Naive thymus-derived CD4-positive, alpha-beta T cell (primary cell): ENCODE data around the gene DAAM2. TPM values are rescaled to one million over a fixed set of nuclear protein-coding genes. Genes with fewer than 3 reads are reported as not detected.

Experiments
- ATAC-seq: fragments of 150-1000 bp; cut with Tn5 transposase; 2 replicates; pipeline ENCODE4 v1.10.0; 2021; ENCODE audit warnings: mild to moderate bottlenecking, moderate library complexity
- CTCF ChIA-PET: fragments of 350-600 bp; sonication (Branson Sonifier 250); formaldehyde crosslinking; loops from one replicate; lab custom pipeline; 2021; ENCODE audit warnings: antibody characterized with exemption; lab: Charles Lee
- POLR2A ChIA-PET: fragments of 350-600 bp; sonication (Branson Sonifier 250); formaldehyde crosslinking; loops from one replicate; lab custom pipeline; 2021; ENCODE audit warnings: antibody characterized with exemption, inconsistent platforms; lab: Charles Lee
- DNase-seq, 9 donors: peaks; one replicate each; pipeline versions ENCODE4 v3.0.0 to v3.0.0-alpha.2; 2020 to 2022; ENCODE audit warnings: mixed read lengths in 1 of 9
- H3K27ac ChIP-seq: one replicate; pipeline ENCODE4 v1.7.0; 2013; ENCODE audit warnings: mild to moderate bottlenecking, low read depth, low read length, moderate library complexity
- H3K27me3 ChIP-seq, 2 donors: one replicate each; pipeline ENCODE4 v1.7.0; 2013; ENCODE audit warnings: low read length in 2 of 2, mild to moderate bottlenecking in 2 of 2, moderate library complexity in 2 of 2; ENCODE audit not compliant: control insufficient read depth in 2 of 2, insufficient read depth in 2 of 2
- H3K36me3 ChIP-seq, 3 experiments: 1 replicate in 2 of 3; 2 replicates in 1 of 3; pipeline ENCODE4 v1.7.0; 2013; ENCODE audit warnings: low read length in 3 of 3, mild to moderate bottlenecking in 3 of 3, moderate library complexity in 1 of 3; ENCODE audit not compliant: insufficient read depth in 3 of 3, control insufficient read depth in 2 of 3
- H3K4me1 ChIP-seq, 2 donors: one replicate each; pipeline ENCODE4 v1.7.0; 2013; ENCODE audit warnings: low read length in 2 of 2, mild to moderate bottlenecking in 2 of 2, moderate library complexity in 1 of 2; ENCODE audit not compliant: control insufficient read depth in 2 of 2, insufficient read depth in 2 of 2
- H3K4me3 ChIP-seq: 2 replicates; pipeline ENCODE4 v1.7.0; 2013; ENCODE audit warnings: mild to moderate bottlenecking, low read length
- H3K9me3 ChIP-seq, 3 experiments: 1 replicate in 2 of 3; 2 replicates in 1 of 3; pipeline ENCODE4 v1.7.0; 2013; ENCODE audit warnings: low read length in 3 of 3; ENCODE audit not compliant: control insufficient read depth in 2 of 3
- H3K27ac Mint-ChIP-seq, 9 donors: one replicate each; pipeline ENCODE4 v1.8.0; 2020 to 2022; ENCODE audit warnings: mixed read lengths in 9 of 9, mild to moderate bottlenecking in 8 of 9, moderate library complexity in 5 of 9, inconsistent platforms in 2 of 9
- H3K27me3 Mint-ChIP-seq, 5 donors: one replicate each; pipeline ENCODE4 v1.8.0; 2021 to 2022; ENCODE audit warnings: mixed read lengths in 5 of 5, mild to moderate bottlenecking in 1 of 5
- H3K36me3 Mint-ChIP-seq, 5 donors: one replicate each; pipeline ENCODE4 v1.8.0; 2020 to 2022; ENCODE audit warnings: mixed read lengths in 5 of 5, mild to moderate bottlenecking in 3 of 5, inconsistent platforms in 1 of 5
- H3K4me1 Mint-ChIP-seq, 7 donors: one replicate each; pipeline ENCODE4 v1.8.0; 2020 to 2022; ENCODE audit warnings: mixed read lengths in 7 of 7, mild to moderate bottlenecking in 3 of 7, inconsistent platforms in 1 of 7
- H3K4me3 Mint-ChIP-seq, 10 donors: one replicate each; pipeline ENCODE4 v1.8.0; 2020 to 2022; ENCODE audit warnings: mild to moderate bottlenecking in 10 of 10, mixed read lengths in 10 of 10, moderate library complexity in 6 of 10, inconsistent platforms in 2 of 10
- H3K9me3 Mint-ChIP-seq, 11 donors: one replicate each; pipeline ENCODE4 v1.8.0; 2020 to 2022; ENCODE audit warnings: mixed read lengths in 11 of 11, mild to moderate bottlenecking in 4 of 11, inconsistent platforms in 1 of 11, moderate library complexity in 1 of 11
- intact Hi-C, 2 donors: fragments of 100-400 bp; cut with micrococcal nuclease; formaldehyde crosslinking; loops; one replicate each; pipeline ENCODE4 v1.15.1; 2023
- polyA plus RNA-seq, 2 donors: library from polyadenylated mRNA; unstranded; fragments of 300-500 nt; fragmentation: Illumina TruSeq; gene quantifications; one replicate each; pipeline ENCODE4 v1.2.3, GENCODE V29; 2021
- total RNA-seq, 6 experiments: library from RNA in 5 of 6; stranded (reverse) in 5 of 6; gene quantifications; 1 replicate in 5 of 6; 2 replicates in 1 of 6; pipeline ENCODE4 v1.2.3 and lab custom pipeline; 2021 to 2026

DAAM2 gene
- total and polyA plus RNA-seq, 7 experiments from 2014 or later: not detected

- H3K4me3 Mint-ChIP-seq: no peak overlapping the region
These were observed 73.1 kb downstream of the DAAM2 start for GRCh38 chr6:39865011-39865888.

GRCh38 chr6:39867592-39867991 is 75.4 kb downstream of the DAAM2 start:
- H3K4me3 Mint-ChIP-seq: no peak overlapping the region
- CTCF ChIA-PET: no interaction called here
- no peak for DNase-seq
- no peaks in the 10 kb centered on the region for H3K36me3 ChIP-seq
- H3K27me3 ChIP-seq: no peaks in the 10 kb centered on the region
- POLR2A ChIA-PET: no interaction called here
- H3K9me3 Mint-ChIP-seq: no peaks in the 10 kb centered on the region
- intact Hi-C loops: loop anchor here (5.0 to 10.0 kb wide), 3 partner anchors 440 to 1047 kb away; no protein-coding TSS in a partner anchor
- no peaks in the 10 kb centered on the region for H3K36me3 Mint-ChIP-seq
- no peaks in the 10 kb centered on the region for H3K9me3 ChIP-seq
- no peak overlapping the region for H3K27ac Mint-ChIP-seq
- ATAC-seq: no peak
- no peaks in the 10 kb centered on the region for H3K4me1 Mint-ChIP-seq
- no peaks in the 10 kb centered on the region for H3K4me1 ChIP-seq
- no peak overlapping the region for H3K27ac ChIP-seq
- no peak overlapping the region for H3K4me3 ChIP-seq
- H3K27me3 Mint-ChIP-seq: peaks cover 0 to 27% (median 4%) of the 10 kb centered on the region in 5 donors

More at GRCh38 chr6:39865011-39865888, 73.1 kb downstream of the DAAM2 start:
- H3K27me3 ChIP-seq: no peaks in the 10 kb centered on the region
- ChIA-PET CTCF (interaction anchor here (0.9 to 1.4 kb wide), 4 partner anchors 8 to 12 kb away, joined by 3 to 5 read pairs (median 4); no protein-coding TSS in a partner anchor), POLR2A (no interaction called here)
- no peak overlapping the region for H3K27ac ChIP-seq
- no peaks in the 10 kb centered on the region for H3K4me1 ChIP-seq
- no peaks in the 10 kb centered on the region for H3K36me3 ChIP-seq
- ATAC-seq (peak; percentile 52), DNase-seq (peak in 7 of 9 donors; percentile 2 to 65 (median 29))
- no peak overlapping the region for H3K27ac Mint-ChIP-seq
- no peaks in the 10 kb centered on the region for H3K36me3 Mint-ChIP-seq
- intact Hi-C loops: loop anchor here (5.0 to 10.0 kb wide), 3 partner anchors 442 to 1050 kb away; no protein-coding TSS in a partner anchor
- no peak overlapping the region for H3K4me3 ChIP-seq
- no peaks in the 10 kb centered on the region for H3K9me3 Mint-ChIP-seq
- H3K27me3 Mint-ChIP-seq: peaks cover 0 to 38% (median 12%) of the 10 kb centered on the region in 5 donors
- no peaks in the 10 kb centered on the region for H3K9me3 ChIP-seq
- no peaks in the 10 kb centered on the region for H3K4me1 Mint-ChIP-seq

GRCh38 chr6:39870950-39871349 is 78.8 kb downstream of the DAAM2 start:
- H3K36me3 Mint-ChIP-seq: no peaks in the 10 kb centered on the region
- no peak for DNase-seq
- H3K27me3 ChIP-seq: no peaks in the 10 kb centered on the region
- no peaks in the 10 kb centered on the region for H3K4me1 Mint-ChIP-seq
- H3K27me3 Mint-ChIP-seq: peaks cover 0 to 24% (median 1%) of the 10 kb centered on the region in 5 donors
- no peaks in the 10 kb centered on the region for H3K9me3 ChIP-seq
- no peak for ATAC-seq
- no peaks in the 10 kb centered on the region for H3K4me1 ChIP-seq
- no peak overlapping the region for H3K27ac Mint-ChIP-seq
- no peak overlapping the region for H3K4me3 ChIP-seq
- POLR2A ChIA-PET: no interaction called here
- H3K4me3 Mint-ChIP-seq: no peak overlapping the region
- CTCF ChIA-PET: no interaction called here
- peaks cover 0 to 2% (median 0%) of the 10 kb centered on the region in 11 donors for H3K9me3 Mint-ChIP-seq
- H3K27ac ChIP-seq: no peak overlapping the region
- intact Hi-C loops: no loop called here
- no peaks in the 10 kb centered on the region for H3K36me3 ChIP-seq

- no peak overlapping the region for H3K4me3 ChIP-seq
- no peak overlapping the region for H3K27ac Mint-ChIP-seq
- no peak for ATAC-seq
- no peaks in the 10 kb centered on the region for H3K9me3 ChIP-seq
- H3K27me3 Mint-ChIP-seq: peaks cover 0 to 14% (median 5%) of the 10 kb centered on the region in 5 donors
- DNase-seq: no peak
- no peaks in the 10 kb centered on the region for H3K36me3 ChIP-seq
- intact Hi-C loops: no loop called here
- ChIA-PET CTCF (interaction anchor here (1.0 kb wide), 1 partner anchor 8 kb away, joined by 3 read pairs; no protein-coding TSS in a partner anchor), POLR2A (no interaction called here)
- no peaks in the 10 kb centered on the region for H3K4me1 Mint-ChIP-seq
- H3K36me3 Mint-ChIP-seq: no peaks in the 10 kb centered on the region
- H3K4me1 ChIP-seq: no peaks in the 10 kb centered on the region
- H3K27ac ChIP-seq: no peak overlapping the region
- H3K9me3 Mint-ChIP-seq: peaks cover 0 to 2% (median 0%) of the 10 kb centered on the region in 11 donors
- no peak overlapping the region for H3K4me3 Mint-ChIP-seq
- H3K27me3 ChIP-seq: no peaks in the 10 kb centered on the region
These were observed 81.3 kb downstream of the DAAM2 start for GRCh38 chr6:39873439-39873838.

GRCh38 chr6:39876111-39876510 is 83.9 kb downstream of the DAAM2 start:
- ATAC-seq: no peak
- no peaks in the 10 kb centered on the region for H3K4me1 Mint-ChIP-seq
- POLR2A ChIA-PET: no interaction called here

GRCh38 chr6:39876826-39877225 is 84.7 kb downstream of the DAAM2 start:
- H3K27me3 ChIP-seq: no peaks in the 10 kb centered on the region
- CTCF ChIA-PET: no interaction called here
- H3K36me3 ChIP-seq: no peaks in the 10 kb centered on the region
- Mint-ChIP-seq H3K4me3 (no peak overlapping the region), H3K27me3 (peaks cover 0 to 9% (median 5%) of the 10 kb centered on the region in 5 donors), H3K4me1 (no peaks in the 10 kb centered on the region), H3K9me3 (peaks cover 0 to 2% (median 0%) of the 10 kb centered on the region in 11 donors), H3K36me3 (no peaks in the 10 kb centered on the region), H3K27ac (no peak overlapping the region)
- DNase-seq (no peak), ATAC-seq (no peak)
- intact Hi-C loops: no loop called here
- POLR2A ChIA-PET: no interaction called here
- no peak overlapping the region for H3K4me3 ChIP-seq
- no peaks in the 10 kb centered on the region for H3K9me3 ChIP-seq
- H3K4me1 ChIP-seq: no peaks in the 10 kb centered on the region
- H3K27ac ChIP-seq: no peak overlapping the region

More at GRCh38 chr6:39876111-39876510, 83.9 kb downstream of the DAAM2 start:
- Histone ChIP-seq H3K4me1 (no peaks in the 10 kb centered on the region), H3K36me3 (no peaks in the 10 kb centered on the region), H3K4me3 (no peak overlapping the region), H3K9me3 (no peaks in the 10 kb centered on the region), H3K27ac (no peak overlapping the region), H3K27me3 (no peaks in the 10 kb centered on the region)
- peaks cover 0 to 9% (median 5%) of the 10 kb centered on the region in 5 donors for H3K27me3 Mint-ChIP-seq
- peaks cover 0 to 2% (median 0%) of the 10 kb centered on the region in 11 donors for H3K9me3 Mint-ChIP-seq
- intact Hi-C loops: no loop called here
- H3K27ac Mint-ChIP-seq: no peak overlapping the region
- DNase-seq: no peak
- CTCF ChIA-PET: interaction anchor here (1.6 kb wide), 1 partner anchor 10 kb away, joined by 5 read pairs; no protein-coding TSS in a partner anchor
- no peak overlapping the region for H3K4me3 Mint-ChIP-seq
- H3K36me3 Mint-ChIP-seq: no peaks in the 10 kb centered on the region
